Spinal cord (tissue), 10 donors: ENCODE measurements around the gene UBE2D2. TPM values are rescaled to one million over a fixed set of nuclear protein-coding genes. Genes with fewer than 3 reads are reported as not detected.

Source experiments
- DNase-seq, 6 donors: peaks; one replicate each; pipeline versions ENCODE4 v3.0.0 to v3.0.0-alpha.2; 2013 to 2015; ENCODE audit warnings: low spot score in 6 of 6, low read depth in 4 of 6
- H3K27ac ChIP-seq: one replicate; pipeline ENCODE4 v1.5.1; 2013; ENCODE audit warnings: low read depth, low read length, control low read depth
- H3K27me3 ChIP-seq: one replicate; pipeline ENCODE4 v1.6.1; 2013; ENCODE audit warnings: low read length; ENCODE audit not compliant: control insufficient read depth, insufficient read depth
- H3K36me3 ChIP-seq: one replicate; pipeline ENCODE4 v1.6.1; 2013; ENCODE audit warnings: low read length; ENCODE audit not compliant: control insufficient read depth, insufficient read depth
- H3K4me1 ChIP-seq: one replicate; pipeline ENCODE4 v1.6.1; 2013; ENCODE audit warnings: low read length; ENCODE audit not compliant: control insufficient read depth, insufficient read depth
- H3K4me3 ChIP-seq: one replicate; pipeline ENCODE4 v1.5.1; 2013; ENCODE audit warnings: low read depth, low read length, control low read depth
- H3K9me3 ChIP-seq: one replicate; pipeline ENCODE4 v1.6.1; 2013; ENCODE audit warnings: low read length; ENCODE audit not compliant: control insufficient read depth, insufficient read depth
- WGBS: methylation state at CpG from one replicate; pipeline ENCODE4 v1.1.5; 2013; ENCODE audit warnings: missing lambda C conversion rate; ENCODE audit not compliant: insufficient coverage; 5-methylcytosine and 5-hydroxymethylcytosine counted together
- polyA plus RNA-seq, 2 donors: library from polyadenylated mRNA; unstranded; fragments of 120-200 nt; gene quantifications; one replicate each; pipeline ENCODE4 v1.2.1, GENCODE V29; 2013; ENCODE audit not compliant: insufficient read length in 2 of 2
- total RNA-seq, 2 donors: library from RNA; depleted of rRNA in 1 of 2; stranded (reverse); fragments of 120-200 nt in 1 of 2; fragments of >200 nt in 1 of 2; gene quantifications; one replicate each; pipeline versions ENCODE4 v1.2.3 to v1.2.4, GENCODE V29; 2013 to 2014
- donor health status: healthy.

Gene UBE2D2
- total and polyA plus RNA-seq, 4 donors = 108 to 185 (median 140) TPM

- no peaks in the 10 kb centered on the region for H3K9me3 ChIP-seq
- no peaks in the 10 kb centered on the region for H3K27me3 ChIP-seq
- peaks cover 51% of the 10 kb centered on the region for H3K4me1 ChIP-seq
- no peak overlapping the region for H3K27ac ChIP-seq
- no peak overlapping the region for H3K4me3 ChIP-seq
- H3K36me3 ChIP-seq = peaks cover 7% of the 10 kb centered on the region
- DNase-seq = no peak
- no CpG with 5 or more reads among the region's 3 CpGs for WGBS
These were observed 83.7 kb downstream of the UBE2D2 start for GRCh38 chr5:139644646-139645429.

GRCh38 chr5:139645430-139645871 is 84.3 kb downstream of the UBE2D2 start:
- H3K27ac ChIP-seq = no peak overlapping the region
- no peaks in the 10 kb centered on the region for H3K9me3 ChIP-seq
- 90% methylated on average over 3 of the region's 3 CpGs for WGBS
- no peak for DNase-seq
- H3K4me3 ChIP-seq = no peak overlapping the region
- peaks cover 50% of the 10 kb centered on the region for H3K4me1 ChIP-seq
- H3K36me3 ChIP-seq = peaks cover 9% of the 10 kb centered on the region
- H3K27me3 ChIP-seq = no peaks in the 10 kb centered on the region

- H3K36me3 ChIP-seq = peaks cover 9% of the 10 kb centered on the region
- no peak overlapping the region for H3K4me3 ChIP-seq
- H3K4me1 ChIP-seq = peaks cover 51% of the 10 kb centered on the region
- WGBS = 93% methylated on average over 2 of the region's 3 CpGs
- no peaks in the 10 kb centered on the region for H3K9me3 ChIP-seq
- no peak overlapping the region for H3K27ac ChIP-seq
- no peak for DNase-seq
- H3K27me3 ChIP-seq = no peaks in the 10 kb centered on the region
These were observed 85.0 kb downstream of the UBE2D2 start for GRCh38 chr5:139646111-139646510.

- Histone ChIP-seq H3K36me3 (peaks cover 9% of the 10 kb centered on the region), H3K27ac (peak overlapping the region; percentile 47), H3K27me3 (no peaks in the 10 kb centered on the region), H3K9me3 (no peaks in the 10 kb centered on the region), H3K4me3 (peak overlapping the region; percentile 48), H3K4me1 (peaks cover 60% of the 10 kb centered on the region)
- peak in 1 of 6 donors; percentile 68 for DNase-seq
- 3% methylated on average over 11 of the region's 25 CpGs for WGBS
These were observed 85.9 kb downstream of the UBE2D2 start for GRCh38 chr5:139646912-139647505.

- Histone ChIP-seq H3K27me3 (no peaks in the 10 kb centered on the region), H3K4me3 (peak overlapping the region; percentile 48), H3K27ac (peak overlapping the region; percentile 47), H3K9me3 (no peaks in the 10 kb centered on the region), H3K4me1 (peaks cover 64% of the 10 kb centered on the region), H3K36me3 (peaks cover 9% of the 10 kb centered on the region)
- 9% methylated on average over 29 of the region's 46 CpGs for WGBS
- DNase-seq = peak in 1 of 6 donors; percentile 52
These were observed 86.5 kb downstream of the UBE2D2 start for GRCh38 chr5:139647506-139648204.

GRCh38 chr5:139648205-139649081 is 87.3 kb downstream of the UBE2D2 start, which contains the start of gene CXXC5:
CXXC5 (plus strand) TSS chr5:139648349; CDS start chr5:139680524, 32,175 bp downstream.
- H3K4me3 ChIP-seq = peak within 1 kb of the TSS; percentile 88
- peak within 1 kb of the TSS; percentile 95 for H3K27ac ChIP-seq
- peaks cover 63% of the 10 kb centered on the region for H3K4me1 ChIP-seq
- H3K27me3 ChIP-seq = no peaks in the 10 kb centered on the region
- H3K36me3 ChIP-seq = peaks cover 9% of the 10 kb centered on the region
- H3K9me3 ChIP-seq = no peaks in the 10 kb centered on the region
- WGBS = 0% methylated on average over 81 of the region's 106 CpGs
- DNase-seq = peak in 4 of 6 donors; percentile 74 to 96 (median 88)

- H3K36me3 ChIP-seq = peaks cover 9% of the 10 kb centered on the region
- H3K4me1 ChIP-seq = peaks cover 65% of the 10 kb centered on the region
- H3K27ac ChIP-seq = peak overlapping the region; percentile 95
- WGBS = 0% methylated on average over 55 of the region's 77 CpGs
- no peaks in the 10 kb centered on the region for H3K27me3 ChIP-seq
- peak in 2 of 6 donors; percentile 72 to 74 for DNase-seq
- no peaks in the 10 kb centered on the region for H3K9me3 ChIP-seq
- peak overlapping the region; percentile 88 for H3K4me3 ChIP-seq
These were observed 88.2 kb downstream of the UBE2D2 start for GRCh38 chr5:139649082-139649991.

- H3K27me3 ChIP-seq = no peaks in the 10 kb centered on the region
- H3K4me1 ChIP-seq = peaks cover 74% of the 10 kb centered on the region
- peaks cover 15% of the 10 kb centered on the region for H3K36me3 ChIP-seq
- under 1% methylated on average over 38 of the region's 48 CpGs for WGBS
- peak in 2 of 6 donors; percentile 54 to 74 for DNase-seq
- H3K27ac ChIP-seq = peak overlapping the region; percentile 95
- H3K4me3 ChIP-seq = peak overlapping the region; percentile 88
- H3K9me3 ChIP-seq = no peaks in the 10 kb centered on the region
These were observed 89.0 kb downstream of the UBE2D2 start for GRCh38 chr5:139650031-139650688.
